Endothelial cell of umbilical vein (primary cell): ENCODE results near the gene LRIG1. TPM values are rescaled to one million over a fixed set of nuclear protein-coding genes. Genes with fewer than 3 reads are reported as not detected.

Experiments used
- BruUV-seq: library from RNA; stranded (reverse); fragments of 400-500 nt; replicated peaks from 2 replicates; lab custom pipeline; 2021; lab: Mats Ljungman, UMichigan
- CTCF ChIA-PET: fragments of 300-600, 350-600 bp; sonication (Branson Sonifier 250); formaldehyde crosslinking; loops from one replicate; lab custom pipeline; 2021; ENCODE audit warnings: antibody characterized with exemption, inconsistent platforms; lab: Charles Lee
- POLR2A ChIA-PET: fragments of 300-600, 350-600 bp; sonication (Branson Sonifier 250); formaldehyde crosslinking; loops from one replicate; lab custom pipeline; 2021; ENCODE audit warnings: antibody characterized with exemption, inconsistent platforms; lab: Charles Lee
- DNase-seq: peaks from one replicate; pipeline ENCODE4 v3.0.0-alpha.2; 2011; ENCODE audit warnings: low read depth, low spot score
- FAIRE-seq: peaks from 2 replicates; lab custom pipeline; 2011; peaks lifted over from hg19 to GRCh38; lab: Jason Lieb, UNC
- H2AFZ ChIP-seq: 2 replicates; pipeline ENCODE4 v1.6.0; 2012; ENCODE audit warnings: low read depth, low read length, control low read depth, inconsistent platforms
- H3K27ac ChIP-seq: 2 replicates; pipeline ENCODE4 v1.5.1; 2011; ENCODE audit warnings: low read depth, mild to moderate bottlenecking, control low read depth, low read length, moderate library complexity; ENCODE audit not compliant: insufficient read depth
- H3K27me3 ChIP-seq, 2 experiments: 2 replicates each; pipeline versions ENCODE4 v1.6.0 to v1.6.1; 2011; ENCODE audit warnings: low read length in 2 of 2, mixed read lengths in 1 of 2; ENCODE audit not compliant: control insufficient read depth in 2 of 2, insufficient read depth in 2 of 2
- H3K36me3 ChIP-seq, 2 experiments: 2 replicates in 1 of 2; 3 replicates in 1 of 2; pipeline ENCODE4 v1.5.1; 2011; ENCODE audit warnings: low read length in 2 of 2, mild to moderate bottlenecking in 1 of 2, moderate library complexity in 1 of 2; ENCODE audit not compliant: control insufficient read depth in 2 of 2, insufficient read depth in 2 of 2; ENCODE audit errors: extremely low read depth in 1 of 2
- H3K4me1 ChIP-seq: 3 replicates; pipeline ENCODE4 v1.5.1; 2011; ENCODE audit warnings: mild to moderate bottlenecking, low read length; ENCODE audit not compliant: control insufficient read depth, insufficient read depth; ENCODE audit errors: extremely low read depth
- H3K4me2 ChIP-seq: 2 replicates; pipeline ENCODE4 v1.6.1; 2011; ENCODE audit warnings: low read length, control low read depth, mixed read lengths; ENCODE audit not compliant: insufficient read depth
- H3K4me3 ChIP-seq, 3 experiments: fragments of 200-600 bp in 1 of 3; sonication (generic), shearing (Covaris generic) in 1 of 3; replicated peaks in 1 of 3; 2 replicates each; pipeline ENCODE4 v1.5.1; 2011 to 2016; ENCODE audit warnings: control low read depth in 3 of 3, low read length in 3 of 3, mild to moderate bottlenecking in 2 of 3, inconsistent platforms in 1 of 3, low read depth in 1 of 3, moderate library complexity in 1 of 3; ENCODE audit not compliant: insufficient read depth in 1 of 3
- H3K79me2 ChIP-seq: 2 replicates; pipeline ENCODE4 v1.6.0; 2012; ENCODE audit warnings: low read length, inconsistent platforms; ENCODE audit not compliant: control insufficient read depth, insufficient read depth
- H3K9ac ChIP-seq: replicated peaks from 2 replicates; pipeline ENCODE3; 2011; ENCODE audit warnings: low read length, control low read depth; ENCODE audit not compliant: insufficient read depth; ENCODE audit errors: extremely low read depth
- H3K9me1 ChIP-seq: replicated peaks from 3 replicates; pipeline ENCODE4 v1.6.0; 2011; ENCODE audit warnings: mild to moderate bottlenecking, low read length; ENCODE audit not compliant: control insufficient read depth, insufficient read depth; ENCODE audit errors: extremely low read depth
- H3K9me3 ChIP-seq: replicated peaks from 2 replicates; pipeline ENCODE4 v1.5.1; 2012; ENCODE audit warnings: low read length, inconsistent platforms; ENCODE audit not compliant: control insufficient read depth, insufficient read depth
- H4K20me1 ChIP-seq: replicated peaks from 2 replicates; pipeline ENCODE3; 2011; ENCODE audit warnings: mild to moderate bottlenecking, low read length; ENCODE audit not compliant: control insufficient read depth, insufficient read depth; ENCODE audit errors: extremely low read depth
- CTCF ChIP-seq, 2 donors: IDR thresholded peaks; 1 replicate in 1 of 2; 2 replicates in 1 of 2; pipeline ENCODE4 v1.5.1; 2011; ENCODE audit warnings: low read length in 2 of 2, mild to moderate bottlenecking in 2 of 2, moderate library complexity in 2 of 2, control low read depth in 1 of 2, inconsistent platforms in 1 of 2, low read depth in 1 of 2; ENCODE audit not compliant: insufficient read depth in 1 of 2; ENCODE audit errors: extremely low read depth in 1 of 2
- FOS ChIP-seq: IDR thresholded peaks from 2 replicates; pipeline ENCODE4 v1.6.1; 2011; ENCODE audit warnings: mild to moderate bottlenecking, low read length, moderate library complexity, borderline replicate concordance; ENCODE audit not compliant: insufficient read depth
- GATA2 ChIP-seq: IDR thresholded peaks from 2 replicates; pipeline ENCODE4 v1.7.0; 2011; ENCODE audit warnings: low read depth, mild to moderate bottlenecking, moderate library complexity, mixed read lengths, low read length; ENCODE audit not compliant: insufficient read length, insufficient read depth
- JUN ChIP-seq: IDR thresholded peaks from 2 replicates; pipeline ENCODE4 v1.6.1; 2011; ENCODE audit warnings: borderline replicate concordance, low read depth; ENCODE audit not compliant: insufficient read length, insufficient read depth
- MYC ChIP-seq: IDR thresholded peaks from one replicate; pipeline ENCODE4 v1.6.1; 2011; ENCODE audit warnings: mild to moderate bottlenecking, low read depth, low read length
- POLR2A ChIP-seq: IDR thresholded peaks from 2 replicates; pipeline ENCODE4 v1.6.1; 2012; ENCODE audit warnings: low read depth, mild to moderate bottlenecking, control low read depth, low read length
- dilution Hi-C: fragments of 300-500 bp; cut with MboI; formaldehyde crosslinking; loops from one replicate; pipeline ENCODE4 v1.15.0; 2019; ENCODE audit warnings: low sequenced_read_pairs; ENCODE audit not compliant: extremely low pct_ligation_motif_present
- intact Hi-C: fragments of 100-400 bp; cut with micrococcal nuclease; formaldehyde crosslinking; loops from one replicate; pipeline ENCODE4 v1.10.0; 2022
- polyA plus RNA-seq, 4 experiments: library from polyadenylated mRNA; depleted of rRNA in 3 of 4; stranded (reverse) in 3 of 4; unstranded in 1 of 4; fragments of >200 nt; gene quantifications; 2 replicates each; pipeline versions ENCODE4 v1.2.1 to v1.2.3, GENCODE V29; 2011 to 2012; ENCODE audit warnings: missing spikeins in 1 of 4
- total RNA-seq: library from RNA; stranded (reverse); gene quantifications from 2 replicates; pipeline ENCODE4 v1.2.3, GENCODE V29; 2021
- TF ChIP-seq, protein P1 (sequence below): IDR thresholded peaks from 2 replicates; pipeline ENCODE4 v1.6.1; 2011; ENCODE audit not compliant: insufficient read depth, insufficient read length

Gene LRIG1
- total and polyA plus RNA-seq, 2 donors (not counting 3 experiments of a cell fraction or from before 2014, with no cell fraction given): 50.3 to 52.2 TPM

GRCh38 chr3:66454464-66454859 lies 46.4 kb downstream of the LRIG1 start:
- no peak overlapping the region for H3K4me3 ChIP-seq
- dilution Hi-C loops: no loop called here
- H4K20me1 ChIP-seq: no peaks in the 10 kb centered on the region
- ChIA-PET POLR2A (no interaction called here), CTCF (interaction anchor here (1.1 to 2.2 kb wide), 5 partner anchors 9 to 76 kb away, joined by 3 to 12 read pairs (median 4); no protein-coding TSS in a partner anchor)
- H3K4me2 ChIP-seq: no peak overlapping the region
- no peaks in the 10 kb centered on the region for H3K9me3 ChIP-seq
- no peaks in the 10 kb centered on the region for H3K79me2 ChIP-seq
- peaks cover 11% of the 10 kb centered on the region for H3K4me1 ChIP-seq
- H2AFZ ChIP-seq: no peak overlapping the region
- H3K27ac ChIP-seq: no peak overlapping the region
- no peaks in the 10 kb centered on the region for H3K27me3 ChIP-seq
- no peak overlapping the region for H3K9ac ChIP-seq
- peak; percentile 15 for FAIRE-seq
- no TSS peak for BruUV-seq
- peaks cover 0 to 8% of the 10 kb centered on the region in 2 experiments for H3K36me3 ChIP-seq
- TF ChIP-seq JUN (no peak), FOS (no peak), GATA2 (no peak), CTCF (IDR thresholded peaks at IDR 0.05; ENCODE audit: extremely low read depth in 1 of 2, insufficient read depth in 1 of 2, low read depth in 1 of 2, low read length in 2 of 2) (no peak), MYC (no peak), POLR2A (no peak)
- TF ChIP-seq, protein P1, sequence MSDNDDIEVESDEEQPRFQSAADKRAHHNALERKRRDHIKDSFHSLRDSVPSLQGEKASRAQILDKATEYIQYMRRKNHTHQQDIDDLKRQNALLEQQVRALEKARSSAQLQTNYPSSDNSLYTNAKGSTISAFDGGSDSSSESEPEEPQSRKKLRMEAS: no peak
- no peak for DNase-seq
- no peaks in the 10 kb centered on the region for H3K9me1 ChIP-seq
- intact Hi-C loops: no loop called here
